ENCODE results near the gene ACO1. TPM values are rescaled to one million over a fixed set of nuclear protein-coding genes. Genes with fewer than 3 reads are reported as not detected.

ACO1 gene
- total RNA-seq, 4 donors from 2014 or later = 10.0 to 39.5 (median 24.9) TPM

DNA sequence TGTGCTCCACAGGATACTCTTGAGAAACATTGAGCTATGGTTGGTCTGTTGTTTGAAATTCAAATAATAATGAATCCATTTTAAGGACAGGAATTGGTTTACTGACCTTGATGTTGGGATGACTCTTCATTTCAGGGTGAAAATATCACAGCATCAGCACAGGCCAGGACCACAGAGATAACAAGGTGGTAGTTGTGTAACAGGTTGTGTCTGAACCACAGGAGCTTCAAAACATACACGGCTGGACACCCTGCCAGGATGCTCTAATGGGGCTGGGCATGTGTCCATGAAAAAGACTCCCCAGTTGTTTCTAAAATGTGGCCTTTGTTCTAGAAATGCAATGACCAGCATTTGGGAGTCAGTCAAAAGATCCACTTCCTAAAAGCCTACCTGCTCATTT, 69.8 kb downstream of the ACO1 start:
- Histone ChIP-seq H3K4me3 (no peak overlapping the region), H3K27me3 (no peaks in the 10 kb centered on the region), H3K9me3 (no peaks in the 10 kb centered on the region), H3K27ac (no peak overlapping the region), H3K36me3 (no peaks in the 10 kb centered on the region), H3K4me1 (no peaks in the 10 kb centered on the region)
- no peak for DNase-seq
- intact Hi-C loops (cut with DNase I; ENCODE audit: low total_unique reads) = no loop called here
- TF ChIP-seq POLR2A (IDR thresholded peaks at IDR 0.05) = no peak
- TF ChIP-seq, protein P1, sequence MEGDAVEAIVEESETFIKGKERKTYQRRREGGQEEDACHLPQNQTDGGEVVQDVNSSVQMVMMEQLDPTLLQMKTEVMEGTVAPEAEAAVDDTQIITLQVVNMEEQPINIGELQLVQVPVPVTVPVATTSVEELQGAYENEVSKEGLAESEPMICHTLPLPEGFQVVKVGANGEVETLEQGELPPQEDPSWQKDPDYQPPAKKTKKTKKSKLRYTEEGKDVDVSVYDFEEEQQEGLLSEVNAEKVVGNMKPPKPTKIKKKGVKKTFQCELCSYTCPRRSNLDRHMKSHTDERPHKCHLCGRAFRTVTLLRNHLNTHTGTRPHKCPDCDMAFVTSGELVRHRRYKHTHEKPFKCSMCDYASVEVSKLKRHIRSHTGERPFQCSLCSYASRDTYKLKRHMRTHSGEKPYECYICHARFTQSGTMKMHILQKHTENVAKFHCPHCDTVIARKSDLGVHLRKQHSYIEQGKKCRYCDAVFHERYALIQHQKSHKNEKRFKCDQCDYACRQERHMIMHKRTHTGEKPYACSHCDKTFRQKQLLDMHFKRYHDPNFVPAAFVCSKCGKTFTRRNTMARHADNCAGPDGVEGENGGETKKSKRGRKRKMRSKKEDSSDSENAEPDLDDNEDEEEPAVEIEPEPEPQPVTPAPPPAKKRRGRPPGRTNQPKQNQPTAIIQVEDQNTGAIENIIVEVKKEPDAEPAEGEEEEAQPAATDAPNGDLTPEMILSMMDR (IDR thresholded peaks at IDR 0.05) = no peak

DNA sequence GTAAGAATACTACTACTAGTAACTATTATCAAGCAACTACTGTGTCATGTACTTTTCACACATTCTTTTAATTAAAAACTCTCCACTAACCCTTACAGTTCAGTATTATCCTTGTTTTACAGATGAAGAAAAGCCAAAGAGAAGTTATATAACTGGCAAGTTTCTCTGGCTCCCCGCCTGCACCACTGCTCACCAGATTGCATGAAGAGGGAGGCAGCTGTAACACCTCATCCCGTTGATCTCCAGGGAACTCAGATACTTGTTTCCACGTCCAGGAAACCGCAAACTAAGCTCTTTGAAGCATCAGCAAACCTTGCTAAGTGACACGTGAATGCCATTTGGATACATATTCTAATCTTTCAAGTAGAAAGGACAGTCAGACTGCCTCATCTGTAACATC, 71.3 kb downstream of the ACO1 start:
- H3K27me3 ChIP-seq = no peaks in the 10 kb centered on the region
- intact Hi-C loops (cut with DNase I; ENCODE audit: low total_unique reads) = no loop called here
- no peaks in the 10 kb centered on the region for H3K9me3 ChIP-seq
- no peaks in the 10 kb centered on the region for H3K4me1 ChIP-seq
- no peak overlapping the region for H3K4me3 ChIP-seq
- no peak for DNase-seq
- H3K36me3 ChIP-seq = no peaks in the 10 kb centered on the region
- H3K27ac ChIP-seq = no peak overlapping the region
- TF ChIP-seq, protein P1 (IDR thresholded peaks at IDR 0.05) = no peak
- no peak for TF ChIP-seq POLR2A (IDR thresholded peaks at IDR 0.05)

DNA sequence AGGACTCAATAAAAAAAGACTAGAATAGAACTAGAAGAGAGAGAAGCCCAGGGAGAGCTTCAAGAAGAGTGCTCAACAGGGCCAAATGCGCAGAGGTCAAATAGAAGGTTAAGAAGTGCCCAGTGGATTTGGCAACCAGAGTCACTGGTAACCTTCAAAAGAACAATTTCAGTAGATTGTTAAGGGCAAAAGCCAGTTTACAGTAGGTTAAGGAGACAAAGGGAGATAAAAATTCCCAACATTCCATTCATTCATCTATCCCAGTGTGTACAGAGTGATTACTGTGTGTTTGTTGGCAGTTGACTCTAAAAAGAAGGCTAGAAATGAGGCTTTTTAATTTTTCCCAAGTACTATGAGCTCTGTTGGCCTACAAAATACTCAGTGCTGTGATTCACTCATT, 72.1 kb downstream of the ACO1 start:
- Histone ChIP-seq H3K4me1 (no peaks in the 10 kb centered on the region), H3K27me3 (no peaks in the 10 kb centered on the region), H3K4me3 (no peak overlapping the region), H3K9me3 (no peaks in the 10 kb centered on the region), H3K36me3 (no peaks in the 10 kb centered on the region), H3K27ac (no peak overlapping the region)
- TF ChIP-seq, protein P1 (IDR thresholded peaks at IDR 0.05) = no peak
- TF ChIP-seq POLR2A (IDR thresholded peaks at IDR 0.05) = no peak
- intact Hi-C loops (cut with DNase I; ENCODE audit: low total_unique reads) = no loop called here
- no peak for DNase-seq

DNA sequence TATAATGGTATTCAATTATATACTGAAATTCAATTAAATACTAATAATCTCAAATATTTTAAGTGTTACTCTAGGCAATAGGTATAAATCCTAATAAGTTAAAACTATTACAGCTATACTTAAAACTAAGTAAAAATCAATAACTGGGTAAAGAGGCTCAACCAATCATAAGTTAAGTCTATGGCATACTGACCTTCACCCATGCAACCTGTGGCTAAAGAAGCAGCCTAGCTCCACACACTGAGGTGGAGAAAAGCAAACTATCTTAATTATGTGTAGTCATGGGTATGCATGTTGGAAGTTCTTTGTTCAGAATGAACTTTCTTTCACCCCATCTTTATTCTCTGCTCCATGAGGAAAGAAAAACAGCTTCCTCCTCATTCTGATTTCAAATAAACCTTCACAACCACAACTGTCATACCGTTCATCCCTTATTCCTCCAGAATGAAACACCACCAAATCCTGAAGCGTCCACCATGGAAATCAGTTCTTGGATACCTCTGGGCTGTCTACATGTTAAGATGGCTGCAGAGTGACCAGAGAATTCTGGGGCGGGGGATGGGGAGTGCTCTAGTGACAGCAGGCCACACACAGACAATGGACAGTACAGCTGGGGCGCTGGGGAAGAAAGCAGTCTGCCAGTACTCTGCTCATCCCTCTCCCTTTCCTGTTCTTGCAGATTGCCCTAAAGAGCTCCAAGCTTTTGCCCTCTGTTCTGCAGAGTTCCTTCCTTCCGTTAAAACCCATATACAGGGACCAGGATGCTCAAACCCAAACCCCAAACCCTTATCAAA, 79.3 kb downstream of the ACO1 start:
- H3K4me1 ChIP-seq = no peaks in the 10 kb centered on the region
- H3K36me3 ChIP-seq = no peaks in the 10 kb centered on the region
- H3K4me3 ChIP-seq = no peak overlapping the region
- no peaks in the 10 kb centered on the region for H3K9me3 ChIP-seq
- no peak for TF ChIP-seq POLR2A (IDR thresholded peaks at IDR 0.05)
- TF ChIP-seq, protein P1 (IDR thresholded peaks at IDR 0.05) = no peak
- H3K27ac ChIP-seq = no peak overlapping the region
- intact Hi-C loops (cut with DNase I; ENCODE audit: low total_unique reads) = no loop called here
- no peak for DNase-seq
- H3K27me3 ChIP-seq = no peaks in the 10 kb centered on the region

DNA sequence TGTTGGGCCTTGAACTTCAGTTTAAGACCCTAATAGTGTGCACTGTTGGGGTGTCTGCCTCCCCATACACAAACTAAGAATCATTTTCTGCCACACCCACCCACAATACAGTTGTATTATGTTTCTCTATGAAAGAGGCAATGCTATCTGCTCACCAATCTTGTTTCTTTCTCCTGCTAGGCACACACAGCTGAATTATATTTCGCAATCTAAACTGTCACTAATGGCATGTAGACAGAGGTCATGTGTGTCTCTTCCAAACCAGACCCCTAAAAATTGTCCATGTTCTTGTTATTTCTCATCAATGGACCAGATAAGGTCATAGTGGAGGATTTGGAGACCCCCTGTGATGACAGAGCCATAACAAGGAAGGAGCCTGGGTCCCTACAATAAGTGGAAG, 84.3 kb downstream of the ACO1 start:
- no peaks in the 10 kb centered on the region for H3K4me1 ChIP-seq
- intact Hi-C loops (cut with DNase I; ENCODE audit: low total_unique reads) = no loop called here
- no peaks in the 10 kb centered on the region for H3K9me3 ChIP-seq
- H3K27me3 ChIP-seq = no peaks in the 10 kb centered on the region
- TF ChIP-seq, protein P1 (IDR thresholded peaks at IDR 0.05) = no peak
- no peak for TF ChIP-seq POLR2A (IDR thresholded peaks at IDR 0.05)
- no peak overlapping the region for H3K4me3 ChIP-seq
- no peaks in the 10 kb centered on the region for H3K36me3 ChIP-seq
- H3K27ac ChIP-seq = no peak overlapping the region
- DNase-seq = no peak
